Measurements from ENCODE around the gene HRH3.

The HRH3 gene

DNA sequence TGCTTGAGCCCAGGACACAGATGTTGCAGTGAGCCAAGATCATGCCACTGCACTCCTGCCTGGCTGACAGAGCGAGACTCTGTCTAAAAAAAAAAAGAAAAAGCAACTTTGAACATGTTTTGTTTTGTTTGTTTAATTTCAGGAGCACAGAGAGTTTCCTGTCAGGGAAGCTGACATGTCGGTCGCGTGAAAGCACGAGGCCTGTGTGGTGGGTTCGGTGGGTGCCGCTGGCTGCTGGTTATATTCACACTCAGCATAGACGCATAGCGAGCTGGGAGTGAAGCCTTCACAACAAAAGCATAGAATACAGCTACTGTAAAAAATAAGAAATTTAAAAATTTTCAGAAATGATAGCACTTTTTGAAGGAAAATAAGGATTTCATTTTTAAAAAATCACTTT is 22.8 kb downstream of the HRH3 start:
- no peak for DNase-seq

DNA sequence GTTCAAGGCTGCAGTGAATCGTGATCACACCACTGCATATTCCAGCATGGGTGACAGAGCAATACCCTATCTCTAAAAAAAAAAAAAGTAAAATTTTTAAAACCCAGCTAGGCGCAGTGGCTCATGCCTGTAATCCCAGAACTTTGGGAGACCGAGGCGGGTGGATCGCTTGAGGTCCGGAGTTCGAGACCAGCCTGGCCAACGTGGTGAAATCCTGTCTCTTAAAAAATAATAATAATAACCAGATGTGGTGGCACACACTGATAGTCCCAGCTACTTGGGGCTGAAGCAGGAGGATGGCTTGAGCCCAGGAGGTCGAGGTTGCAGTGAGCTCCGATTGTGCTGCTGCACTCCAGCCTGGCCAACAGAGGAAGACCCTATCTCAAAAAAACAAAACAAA is 23.8 kb downstream of the HRH3 start:
- no peak for DNase-seq

DNA sequence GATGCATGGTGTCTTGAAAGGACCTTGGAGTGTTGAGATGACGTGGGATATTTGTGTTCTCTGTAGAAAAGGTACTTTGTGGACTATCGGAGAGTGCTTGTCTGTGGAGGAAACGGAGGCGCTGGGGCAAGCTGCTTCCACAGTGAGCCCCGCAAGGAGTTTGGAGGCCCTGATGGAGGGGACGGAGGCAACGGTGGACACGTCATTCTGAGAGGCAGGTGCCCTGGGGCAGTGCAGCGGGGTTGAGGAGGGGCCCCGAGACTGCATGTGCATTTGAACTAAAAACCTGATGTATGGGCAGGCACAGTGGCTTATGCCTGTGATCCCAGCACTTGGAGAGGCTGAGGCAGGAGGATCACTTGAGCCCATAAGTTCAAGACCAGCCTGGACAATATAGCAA is 24.3 kb downstream of the HRH3 start:
- no peak for DNase-seq

DNA sequence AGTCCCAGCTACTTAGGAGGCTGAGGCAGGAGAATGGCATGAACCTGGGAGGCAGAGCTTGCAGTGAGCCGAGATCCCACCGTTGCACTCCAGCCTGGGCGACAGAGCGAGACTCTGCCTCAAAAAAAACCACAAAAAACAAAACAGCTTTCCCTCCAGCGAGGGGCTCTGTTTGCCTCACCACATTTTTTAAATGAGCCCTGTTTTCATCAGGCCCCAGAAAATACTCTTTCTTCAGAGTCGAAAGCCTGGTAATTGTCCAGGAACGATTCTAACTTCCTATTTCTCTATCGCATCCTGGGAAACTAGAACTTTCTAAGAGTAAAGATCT is 25.0 kb downstream of the HRH3 start:
- no peak for DNase-seq

DNA sequence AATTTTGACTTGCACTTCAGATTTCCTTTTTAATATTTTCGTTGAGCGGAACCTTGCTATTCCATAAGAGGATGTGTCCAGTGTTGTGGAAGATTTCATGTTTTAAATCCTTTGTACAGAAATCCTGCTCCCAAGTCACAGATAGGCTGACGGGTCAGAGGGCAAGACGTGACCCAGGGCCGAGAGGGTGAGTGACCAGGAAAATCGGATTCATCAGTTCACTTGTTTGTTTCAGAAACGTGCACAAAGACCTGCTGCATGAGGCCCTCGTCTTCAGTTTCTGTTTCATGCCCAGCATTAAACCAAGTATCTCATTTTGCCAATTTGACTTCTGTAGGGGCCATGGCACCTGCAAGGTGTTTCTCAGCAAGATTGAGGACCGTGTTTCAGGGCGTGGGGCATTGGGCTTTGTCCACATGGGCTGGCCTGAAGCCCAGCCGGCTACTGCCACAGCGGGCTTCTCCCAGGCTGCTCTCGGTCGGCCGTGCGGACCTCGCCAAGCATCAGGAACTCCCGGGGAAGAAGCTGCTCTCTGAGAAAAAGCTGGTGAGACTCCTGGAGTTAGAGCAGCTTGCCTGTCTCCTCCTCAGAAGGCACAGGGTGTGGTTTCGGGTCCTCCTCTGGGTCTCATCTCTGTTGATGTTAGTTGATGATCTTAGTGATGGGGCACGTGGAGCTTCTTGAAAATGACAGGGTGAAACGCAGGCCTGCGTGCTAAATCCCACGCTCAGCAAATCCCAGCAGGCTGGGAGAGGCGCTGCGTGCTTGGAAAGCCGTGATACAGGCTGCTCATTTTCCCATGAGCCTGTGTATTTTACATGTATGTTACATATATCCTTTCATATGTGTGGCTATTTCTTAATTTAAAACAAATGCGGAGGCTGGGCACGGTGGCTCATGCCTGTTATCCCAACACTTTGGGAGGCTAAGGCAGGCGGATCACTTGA is 26.7 kb downstream of the HRH3 start:
- DNase-seq = no peak

DNA sequence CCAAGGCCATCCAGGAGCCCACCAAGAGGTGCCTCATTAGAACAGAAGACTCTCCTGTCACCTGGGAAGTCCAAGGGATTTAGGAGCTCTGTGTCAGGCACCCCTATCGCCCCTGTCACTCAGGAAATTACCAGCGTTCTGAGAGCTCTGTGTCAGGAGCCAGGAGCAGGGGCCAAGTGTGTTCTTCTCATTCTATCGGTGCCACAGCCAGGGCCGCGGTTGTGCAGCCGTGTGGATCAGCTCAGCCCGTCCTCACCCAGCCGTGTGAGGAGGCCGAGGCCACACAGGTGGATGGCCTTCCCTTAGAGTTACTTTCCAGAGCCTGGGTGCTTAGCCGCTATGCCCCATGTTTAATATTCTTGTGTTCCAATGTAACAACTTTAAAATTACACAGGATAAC is 27.4 kb downstream of the HRH3 start:
- no peak for DNase-seq

DNA sequence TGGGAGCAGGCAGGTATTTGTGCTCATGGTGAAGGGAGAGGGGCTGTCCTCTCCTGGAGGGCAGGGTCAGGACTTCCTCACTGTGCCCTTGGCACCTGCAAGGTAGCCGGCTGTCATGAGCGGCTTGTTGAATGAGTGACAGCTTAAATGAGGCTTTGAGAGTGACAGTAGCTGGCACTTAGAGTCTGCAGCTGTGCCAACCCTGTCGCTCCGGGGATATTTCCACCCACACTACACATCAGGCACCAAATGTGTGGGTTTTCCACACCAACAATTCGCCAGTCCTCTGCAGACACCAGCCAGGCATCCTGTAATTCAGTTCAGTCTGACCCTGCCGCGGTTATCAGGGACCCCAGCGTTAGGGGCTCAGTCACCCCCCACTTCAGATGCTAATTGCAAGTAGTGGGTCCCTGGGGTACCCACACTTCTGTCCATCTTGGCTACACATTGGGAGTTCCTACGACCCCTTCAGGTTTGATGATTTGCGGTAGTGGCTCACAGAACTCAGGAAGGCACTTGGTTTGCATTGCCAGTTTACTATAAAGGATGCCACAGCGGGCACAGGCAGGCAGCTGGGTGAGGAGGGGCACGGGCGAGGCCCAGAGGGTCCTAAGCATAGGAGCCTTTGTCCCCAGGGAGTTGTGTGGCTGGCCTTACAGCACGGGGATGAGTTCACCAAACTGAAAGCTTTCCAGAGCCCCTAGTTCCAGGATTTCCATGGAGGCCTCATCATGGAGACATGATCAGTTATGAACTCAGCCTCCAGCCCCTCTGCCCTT is 28.1 kb downstream of the HRH3 start:
- DNase-seq = no peak

DNA sequence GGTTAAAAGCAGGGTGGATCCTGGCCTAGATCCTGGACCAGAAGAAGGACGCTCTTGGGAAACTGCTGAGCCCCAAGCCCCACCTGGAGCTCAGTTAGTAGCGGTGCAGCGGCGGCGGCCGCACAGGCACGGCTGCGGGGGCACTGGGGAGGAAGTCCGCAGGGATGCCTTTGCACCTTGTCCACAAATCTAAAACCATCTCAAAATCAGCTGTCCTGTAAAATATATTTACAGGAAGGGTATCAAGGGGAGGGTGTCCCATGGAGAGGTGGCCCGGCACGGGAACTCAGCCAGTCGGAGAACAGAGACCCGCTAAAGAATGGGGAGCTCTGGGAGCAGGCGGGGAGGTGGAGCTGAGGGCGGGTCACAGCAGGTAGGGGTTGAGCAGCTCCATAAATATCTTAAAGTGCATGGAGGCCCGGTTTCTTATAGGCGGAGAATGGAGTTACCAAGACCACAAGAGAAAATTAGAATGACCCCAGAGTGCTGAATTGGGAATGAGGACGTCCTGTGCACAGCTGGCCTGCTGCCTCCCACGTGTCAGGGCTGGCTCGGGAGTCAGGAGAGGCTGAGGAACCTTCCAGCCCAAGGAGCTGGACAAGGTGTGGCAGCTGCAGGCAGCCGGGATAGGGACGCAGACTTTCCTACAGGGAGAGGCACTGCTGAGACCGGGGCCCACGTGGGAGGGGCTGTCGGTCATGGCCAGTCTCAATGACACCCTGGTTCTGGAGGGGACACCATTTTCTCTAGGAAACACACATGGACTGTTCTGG is 29.3 kb downstream of the HRH3 start:
- DNase-seq = no peak

DNA sequence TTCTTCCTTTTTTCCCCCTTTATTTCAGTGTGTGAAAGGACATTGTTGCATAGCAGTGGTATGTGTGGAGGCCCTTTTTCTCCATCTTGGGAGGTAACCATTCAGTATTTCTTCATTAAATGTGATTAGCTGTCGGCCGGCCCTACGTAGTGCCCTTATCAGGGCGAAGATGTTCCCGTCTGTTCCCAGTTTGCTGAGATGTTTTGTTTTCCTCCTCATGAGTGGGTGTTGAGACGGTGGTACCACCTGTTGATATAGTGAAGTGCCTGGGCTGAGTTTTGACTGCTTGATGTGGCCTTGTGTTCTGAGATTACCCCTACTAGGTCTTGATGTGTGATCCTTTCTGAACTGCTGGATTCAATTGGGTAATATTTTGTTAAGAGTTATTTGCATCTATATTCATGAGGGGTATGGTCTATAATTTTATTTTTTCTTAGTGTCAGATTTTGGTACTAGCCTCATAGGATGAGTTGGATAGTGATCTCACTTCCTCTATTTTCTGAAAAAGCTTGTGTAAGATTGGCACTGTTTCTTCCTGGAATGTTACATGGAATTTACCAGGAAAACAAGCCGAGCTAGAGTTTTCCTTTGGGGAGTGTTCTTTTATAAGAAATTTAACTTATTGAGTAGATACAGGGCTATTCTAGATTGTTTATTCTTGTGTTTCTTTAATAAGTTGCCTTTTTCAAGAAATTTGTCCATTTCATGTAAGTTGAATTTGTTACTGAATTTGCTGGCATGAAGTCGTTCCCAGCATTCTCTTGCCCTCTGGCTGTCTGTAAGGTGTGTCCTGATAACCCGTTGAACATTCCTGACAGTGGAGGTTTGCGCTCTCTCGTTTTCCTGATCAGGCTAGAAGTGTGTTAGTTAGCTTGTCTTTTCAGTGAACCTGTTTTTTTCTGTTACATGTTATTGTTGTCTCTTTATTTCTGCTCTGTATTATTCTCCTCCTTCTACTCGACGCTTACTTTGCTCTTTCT is 32.9 kb downstream of the HRH3 start:
- no peak for DNase-seq

DNA sequence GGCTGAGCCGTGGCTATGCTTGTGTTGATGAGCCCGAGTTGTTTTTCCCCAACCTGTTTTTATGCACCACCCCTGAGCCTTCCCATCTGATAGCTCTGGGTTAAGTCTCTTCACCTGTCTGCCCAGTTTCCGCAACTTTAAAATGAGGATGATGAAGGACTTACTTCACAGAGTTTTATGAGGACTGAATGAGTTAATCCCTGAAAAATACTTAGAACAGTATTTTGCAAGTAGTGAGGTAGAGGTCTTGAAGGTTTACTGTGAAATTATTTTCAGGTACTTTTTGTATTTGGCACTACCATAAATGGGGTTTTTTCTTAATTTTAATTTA is 34.0 kb downstream of the HRH3 start:
- no peak for DNase-seq

DNA sequence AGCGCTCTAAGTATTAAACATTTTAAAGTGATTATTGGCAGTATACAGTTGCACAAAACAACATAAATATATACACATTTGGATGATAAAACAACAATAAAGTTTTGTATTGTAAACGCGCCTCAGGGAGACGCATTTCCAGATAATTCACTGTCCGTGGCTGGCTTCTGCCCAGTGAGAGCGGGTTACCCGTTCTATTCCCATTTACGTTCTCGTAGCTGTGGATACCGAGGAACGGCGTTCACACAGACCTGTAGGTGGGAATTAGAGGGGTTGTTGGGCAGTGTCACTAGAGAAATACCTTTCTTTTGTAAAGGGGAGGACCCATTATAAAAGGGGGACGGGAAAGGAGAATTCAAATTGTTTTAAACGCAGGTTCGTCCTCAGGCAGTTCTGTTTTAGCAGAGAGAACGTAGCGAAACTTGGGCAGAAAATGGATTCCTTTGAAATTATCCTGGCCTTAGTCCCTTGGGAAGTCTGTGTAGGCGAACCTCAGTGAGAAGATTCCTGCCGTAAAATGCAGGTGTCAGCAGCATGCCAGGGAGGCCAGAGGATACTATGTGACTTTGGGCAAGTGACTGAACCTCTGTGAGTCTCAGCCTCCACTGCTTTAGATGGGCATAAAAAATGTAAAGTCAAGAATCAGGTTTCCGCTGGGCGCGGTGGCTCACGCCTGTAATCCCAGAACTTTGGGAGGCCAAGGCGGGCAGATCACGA is 36.5 kb downstream of the HRH3 start:
- DNase-seq = peak; percentile 14

DNA sequence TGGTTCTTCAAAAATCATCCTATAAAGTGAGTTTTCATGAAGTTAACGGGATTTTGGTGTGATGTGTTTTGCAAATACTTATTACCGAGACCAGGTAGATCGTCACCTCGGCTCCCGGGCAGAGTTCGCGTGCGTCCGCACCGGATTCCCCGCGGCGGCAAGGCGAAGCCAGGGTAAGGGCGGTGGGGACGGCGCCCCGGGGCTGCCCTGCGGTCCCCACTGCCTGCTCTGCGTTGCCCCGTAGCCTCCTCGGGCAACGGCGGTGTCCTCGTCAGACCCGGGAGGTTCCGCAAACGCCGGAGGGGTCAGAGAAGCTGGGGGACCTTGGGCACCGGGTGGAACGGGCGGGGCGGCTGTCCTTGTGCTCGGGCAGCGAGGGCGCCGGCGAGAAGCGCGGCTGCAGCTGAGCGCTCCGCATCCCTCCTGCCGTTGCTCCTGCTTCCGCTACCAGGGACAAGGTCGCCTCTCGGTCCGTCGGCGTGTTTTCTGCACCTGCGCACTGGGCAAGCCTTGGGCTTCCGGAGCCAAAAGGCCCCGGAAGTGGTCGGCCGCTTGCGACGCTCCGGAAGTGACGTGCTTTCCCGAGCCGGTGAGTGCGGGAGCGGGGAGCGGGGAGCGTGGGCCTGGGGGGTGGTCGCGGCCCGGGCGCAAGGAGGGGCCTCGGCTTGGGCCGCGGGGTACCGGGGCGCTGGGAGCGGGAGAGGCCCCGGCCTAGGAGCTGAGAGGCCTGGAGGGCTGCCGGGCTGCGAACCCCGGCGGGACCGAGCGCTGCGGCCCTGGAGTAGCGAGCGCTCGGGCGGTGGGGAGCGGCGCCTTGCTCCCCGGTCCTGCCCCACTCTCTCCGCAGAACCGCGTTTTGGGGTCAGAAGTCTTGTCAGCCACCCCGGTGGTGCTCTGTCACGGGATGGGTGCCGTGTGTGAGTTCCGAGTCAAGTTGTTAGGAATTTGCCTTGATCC is 37.3 kb downstream of the HRH3 start, which contains the start of gene MTG2:
Gene MTG2 (plus strand): TSS at position 560 of the 957 bp plus-strand sequence. CDS start 10,393 bp downstream, outside the sequence.
- peak; percentile 97 for DNase-seq

DNA sequence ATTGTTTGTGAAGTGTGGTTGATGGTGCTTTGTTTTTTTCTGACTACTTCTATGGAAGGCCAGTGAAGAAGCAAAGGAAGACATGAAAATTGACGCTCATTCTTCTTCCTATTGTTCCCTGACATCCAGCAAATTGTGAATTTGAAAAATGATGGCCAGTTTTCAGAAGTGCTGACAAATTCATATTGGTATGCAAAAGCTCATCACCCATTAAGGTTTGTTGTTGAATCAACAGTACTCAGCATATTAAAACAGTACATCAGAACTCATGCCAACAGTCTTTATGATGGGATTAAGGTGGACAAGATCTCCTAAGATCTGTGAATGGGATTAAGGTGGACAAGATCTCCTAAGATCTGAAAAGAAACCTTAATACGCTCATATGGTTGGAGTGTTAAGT is 38.3 kb downstream of the HRH3 start:
- DNase-seq = no peak

DNA sequence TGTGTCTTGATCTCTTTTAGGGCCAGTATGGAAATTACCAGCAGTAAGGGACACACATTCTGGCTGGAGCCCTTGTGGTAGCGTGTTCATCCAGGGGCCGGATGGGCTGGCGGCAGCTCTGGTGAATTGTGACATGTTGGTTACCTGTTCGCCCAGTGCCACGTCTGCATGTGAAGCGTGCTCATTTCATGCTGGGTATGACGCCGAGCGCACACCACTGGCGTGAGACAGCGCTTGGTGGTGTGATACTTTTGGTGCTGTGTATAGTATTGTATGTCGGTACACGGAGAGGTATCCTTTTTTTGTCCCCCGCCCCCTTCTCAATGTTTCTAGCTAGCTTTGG is 40.9 kb downstream of the HRH3 start:
- DNase-seq = no peak

DNA sequence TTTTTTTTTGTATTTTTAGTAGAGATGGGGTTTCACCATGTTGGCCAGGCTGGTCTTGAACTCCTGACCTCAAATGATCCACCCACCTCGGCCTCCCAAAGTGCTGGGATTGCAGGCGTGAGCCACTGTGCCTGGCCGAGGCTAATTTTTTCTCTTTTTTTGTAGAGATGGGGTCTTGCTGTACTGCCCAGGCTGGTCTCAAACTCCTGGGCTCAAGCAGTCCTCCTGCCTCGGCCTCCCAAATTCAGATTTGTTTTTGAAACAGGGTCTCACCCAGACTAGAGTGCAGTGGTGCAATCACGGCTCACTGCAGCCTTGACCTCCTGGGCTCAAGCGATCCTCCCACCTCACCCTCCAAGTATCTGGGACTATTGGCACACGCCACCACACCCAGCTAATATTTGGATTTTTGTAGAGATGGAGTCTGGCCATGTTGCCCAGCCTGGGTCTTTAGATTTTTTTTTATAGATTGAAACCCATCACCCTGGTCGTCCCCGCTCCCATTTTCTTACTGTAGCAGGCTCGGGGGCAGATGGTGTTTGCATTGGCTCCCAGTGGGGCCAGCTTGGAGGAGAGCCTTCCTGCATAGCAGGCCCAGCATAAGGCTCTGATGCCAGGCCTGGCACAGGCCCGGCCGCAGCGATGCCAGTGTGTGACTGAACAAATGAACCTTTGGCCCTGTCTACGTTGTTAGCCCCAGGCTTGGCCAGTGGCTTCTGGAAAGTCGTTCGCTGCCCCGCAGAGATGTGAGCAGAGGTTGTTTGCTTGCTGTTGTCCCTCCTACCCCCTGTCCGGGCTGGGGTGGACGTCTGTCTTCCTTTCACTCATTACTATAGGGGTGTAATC is 41.5 kb downstream of the HRH3 start:
- no peak for DNase-seq

DNA sequence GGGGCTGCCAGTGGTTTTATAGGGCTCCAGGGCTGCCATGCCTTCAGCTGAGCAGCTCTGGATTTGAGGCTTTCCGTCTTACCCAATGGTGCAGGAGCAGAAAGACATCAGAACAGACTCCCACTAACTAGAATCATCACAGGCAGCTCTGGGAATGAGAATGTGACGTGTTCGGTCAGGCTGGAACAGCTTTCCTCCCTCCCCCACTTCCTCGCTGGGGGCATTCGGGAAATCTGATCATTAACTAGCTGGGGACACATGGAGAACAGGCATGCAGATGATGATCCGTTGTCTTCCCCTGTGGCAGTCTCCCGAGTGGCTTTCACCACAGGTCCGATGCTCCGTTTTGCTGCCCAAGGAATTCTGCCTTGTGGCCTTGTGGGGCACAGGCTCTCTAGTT is 42.8 kb downstream of the HRH3 start:
- no peak for DNase-seq

DNA sequence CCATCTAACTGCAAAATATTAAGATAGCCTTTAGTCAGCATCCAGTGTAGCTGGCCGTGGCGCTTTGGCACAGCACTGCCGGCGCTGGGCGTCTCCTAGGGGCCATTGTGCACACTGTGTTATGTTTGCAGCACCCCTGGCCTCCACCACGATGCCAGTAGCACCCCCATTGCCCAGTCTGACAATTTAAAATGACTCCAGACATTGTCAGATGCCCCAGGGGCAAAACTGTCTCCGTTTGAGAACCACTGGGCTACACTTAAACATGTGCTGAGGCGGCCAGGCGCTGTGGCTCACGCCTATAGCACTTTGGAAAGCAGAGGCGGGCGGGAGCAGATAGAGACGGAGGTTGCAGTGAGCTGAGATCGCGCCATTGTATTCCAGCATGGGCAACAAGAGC is 43.2 kb downstream of the HRH3 start:
- DNase-seq = no peak

DNA sequence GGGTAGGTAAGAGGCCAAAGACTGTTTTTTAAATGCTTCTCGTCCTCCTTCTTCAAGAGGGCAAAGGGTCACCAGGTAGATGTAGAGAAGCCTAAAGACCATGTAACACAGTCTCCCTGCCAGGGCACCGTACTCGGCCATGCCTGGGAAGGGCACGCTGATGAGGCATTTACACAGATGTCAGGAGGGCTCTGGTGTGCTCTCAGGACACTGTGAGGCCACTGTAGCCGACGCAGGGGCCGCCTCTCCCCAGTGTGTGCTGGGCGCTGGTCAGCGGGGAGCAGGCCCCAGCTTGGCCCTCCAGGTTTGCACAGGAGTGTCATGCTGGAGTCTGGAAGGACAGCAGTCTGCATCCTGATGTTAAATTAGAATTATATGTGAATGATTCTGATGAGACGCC is 44.4 kb downstream of the HRH3 start:
- DNase-seq = no peak

DNA sequence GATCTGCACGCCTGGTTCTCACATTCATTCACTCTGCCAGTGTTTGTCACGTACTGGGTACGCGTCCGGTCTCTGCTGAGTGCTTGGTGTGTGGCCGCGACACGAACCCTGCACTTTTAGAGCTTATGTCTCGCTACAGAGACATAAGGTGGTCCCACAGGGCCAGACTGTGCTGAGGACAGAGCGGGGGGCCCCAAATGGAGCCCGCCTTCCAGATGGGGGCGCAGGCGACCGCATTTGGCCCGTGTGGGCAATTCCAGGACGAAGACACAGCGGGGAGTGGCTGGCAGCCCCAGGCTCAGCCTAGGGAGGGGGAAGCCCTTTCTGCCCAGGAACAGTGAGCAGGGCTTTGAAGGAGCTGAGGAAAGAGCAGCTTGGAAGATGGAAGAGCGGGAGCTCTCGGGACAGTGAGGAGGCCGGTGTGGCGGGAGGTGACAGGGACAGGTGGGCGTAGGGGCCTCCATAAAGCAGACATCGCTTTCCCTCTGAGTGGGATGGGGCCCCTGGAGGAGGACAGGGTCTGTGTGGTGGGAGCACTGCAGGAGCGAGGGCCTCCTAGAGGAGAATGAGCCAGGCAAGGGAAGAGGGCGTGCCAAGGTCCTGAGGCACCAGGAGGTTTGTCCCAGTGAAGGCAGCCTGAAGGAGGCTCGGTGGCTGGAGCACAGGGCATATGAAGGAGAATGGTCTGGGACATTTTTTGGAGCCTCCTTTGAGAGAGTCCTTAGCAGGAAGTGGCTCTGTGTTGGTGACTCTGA is 45.0 kb downstream of the HRH3 start:
- DNase-seq = no peak
